ENCODE results near the gene AASDHPPT.
A peak's percentile ranks its signal among the peaks of the same experiment; 100 is the strongest.

AASDHPPT gene

GRCh38 chr11:106086850-106087249 is 9.4 kb downstream of the AASDHPPT start:
- DNase-seq: no peak

DNA sequence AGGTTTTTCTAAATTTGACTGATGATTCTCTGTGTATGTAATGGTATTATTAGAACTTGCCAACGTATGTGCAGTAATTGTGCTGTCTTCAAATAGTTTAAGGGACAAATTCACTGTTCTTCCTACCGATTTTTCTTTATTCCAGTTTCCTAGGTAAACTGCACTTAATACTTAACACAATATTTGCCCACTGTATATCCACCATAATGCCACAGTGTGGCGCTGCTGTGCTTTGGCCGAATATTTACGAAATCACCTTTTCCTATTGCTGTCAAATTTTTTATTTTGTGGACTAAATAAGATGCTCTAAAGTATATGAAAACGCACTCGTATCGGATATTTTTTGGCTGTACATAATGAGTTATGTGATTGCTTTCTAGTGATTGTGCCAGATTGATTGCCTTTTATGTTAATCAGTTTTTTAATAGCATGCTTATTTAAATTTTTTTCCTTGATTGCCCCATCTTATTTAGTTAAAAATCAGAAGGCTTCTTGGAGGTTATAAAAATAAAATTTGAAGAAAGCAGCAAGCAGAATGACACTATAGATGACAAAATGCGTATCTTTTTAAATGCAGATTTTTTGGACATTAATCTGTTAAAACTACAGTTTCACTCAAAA is 10.5 kb downstream of the AASDHPPT start:
- peak; percentile 54 for DNase-seq

DNA sequence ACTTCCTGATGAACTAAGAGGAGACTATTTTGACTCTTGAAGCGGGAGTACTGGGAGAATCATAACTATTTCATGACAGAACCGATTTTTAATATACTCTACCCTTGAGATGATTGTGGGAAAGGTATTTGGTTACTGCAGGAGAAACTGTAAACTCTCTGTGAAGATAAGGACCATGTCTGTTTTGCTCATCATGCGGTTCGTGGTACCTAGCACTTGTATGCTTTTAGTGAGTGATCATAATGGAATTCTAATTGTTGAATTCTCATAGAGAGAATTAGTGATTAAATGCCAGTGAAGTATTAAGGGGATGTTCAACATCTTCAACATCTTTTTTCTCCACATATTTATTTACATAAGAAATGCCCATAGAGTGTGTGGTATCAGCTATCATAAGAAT is 11.4 kb downstream of the AASDHPPT start:
- DNase-seq: no peak

DNA sequence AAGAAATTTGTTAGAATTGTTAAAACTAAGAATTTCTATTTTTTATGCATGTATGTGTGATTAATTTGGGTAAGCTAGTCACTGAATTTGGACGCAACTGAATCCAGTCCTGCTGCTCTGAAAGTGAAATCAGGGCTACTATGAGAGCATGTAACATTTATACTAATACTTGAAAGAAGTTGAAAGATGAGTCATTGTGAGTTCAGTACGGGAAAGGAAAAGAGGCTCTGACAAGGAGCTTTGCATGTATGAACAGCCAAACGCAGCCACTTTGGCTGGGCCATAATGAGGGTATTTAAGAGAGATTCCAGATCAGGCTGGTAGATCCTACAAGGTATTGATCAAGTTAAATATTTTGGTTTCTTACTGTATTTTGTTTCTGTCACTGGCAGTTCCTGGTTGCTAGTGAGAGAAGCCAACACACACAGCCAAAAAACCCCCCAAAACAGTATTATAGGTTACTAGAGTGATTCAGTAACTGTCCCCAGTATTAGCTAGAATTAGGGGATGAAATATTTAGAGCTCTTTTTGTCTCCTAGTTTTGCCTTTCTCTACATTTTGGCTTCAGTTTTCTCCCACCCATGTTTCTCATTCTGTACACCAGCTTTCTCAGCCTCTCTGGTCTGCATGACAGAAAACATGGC is 14.1 kb downstream of the AASDHPPT start:
- DNase-seq: no peak

DNA sequence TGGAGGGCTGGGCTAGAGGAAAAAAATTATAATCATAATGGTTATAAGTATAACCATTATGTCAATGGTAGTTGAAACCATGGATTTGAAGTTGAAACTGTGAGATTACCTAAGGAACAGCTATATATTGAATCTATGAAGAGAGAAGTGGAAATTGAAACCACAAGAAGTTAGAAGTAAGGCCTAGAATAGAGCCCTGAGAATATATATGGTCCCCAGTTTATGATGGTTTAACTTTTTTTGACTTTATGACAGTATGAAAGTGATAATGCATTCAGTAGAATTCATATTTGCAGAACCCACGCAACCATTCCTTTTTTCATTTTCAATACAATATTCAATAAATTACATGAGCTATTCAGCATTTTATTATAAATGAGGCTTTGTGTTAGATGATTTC is 15.0 kb downstream of the AASDHPPT start:
- no peak for DNase-seq

GRCh38 chr11:106098893-106099553 is 21.6 kb downstream of the AASDHPPT start:
- DNase-seq: no peak

DNA sequence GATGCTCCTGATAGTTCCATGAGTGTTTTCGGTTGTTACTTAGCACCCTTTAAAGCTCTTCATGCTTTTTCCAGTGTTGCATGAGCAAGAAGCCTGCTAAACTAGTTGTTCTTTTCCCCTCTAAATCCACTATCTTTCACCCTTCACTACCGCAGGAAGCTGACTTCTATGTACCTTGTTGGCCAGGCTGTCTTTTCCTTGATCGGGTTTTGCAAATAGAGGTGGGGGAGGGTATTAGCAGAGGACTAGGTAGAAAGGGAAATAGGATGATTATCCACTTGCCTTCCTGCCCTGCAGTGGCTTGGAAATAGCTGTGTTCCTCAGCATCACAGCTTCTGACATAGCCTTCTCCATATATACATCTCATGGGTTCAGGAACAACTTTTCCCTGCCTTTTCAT is 23.9 kb downstream of the AASDHPPT start:
- no peak for DNase-seq

- DNase-seq: no peak
These were observed 24.4 kb downstream of the AASDHPPT start for GRCh38 chr11:106101819-106102218.

- no peak for DNase-seq
These were observed 28.5 kb downstream of the AASDHPPT start for GRCh38 chr11:106105986-106106385.

DNA sequence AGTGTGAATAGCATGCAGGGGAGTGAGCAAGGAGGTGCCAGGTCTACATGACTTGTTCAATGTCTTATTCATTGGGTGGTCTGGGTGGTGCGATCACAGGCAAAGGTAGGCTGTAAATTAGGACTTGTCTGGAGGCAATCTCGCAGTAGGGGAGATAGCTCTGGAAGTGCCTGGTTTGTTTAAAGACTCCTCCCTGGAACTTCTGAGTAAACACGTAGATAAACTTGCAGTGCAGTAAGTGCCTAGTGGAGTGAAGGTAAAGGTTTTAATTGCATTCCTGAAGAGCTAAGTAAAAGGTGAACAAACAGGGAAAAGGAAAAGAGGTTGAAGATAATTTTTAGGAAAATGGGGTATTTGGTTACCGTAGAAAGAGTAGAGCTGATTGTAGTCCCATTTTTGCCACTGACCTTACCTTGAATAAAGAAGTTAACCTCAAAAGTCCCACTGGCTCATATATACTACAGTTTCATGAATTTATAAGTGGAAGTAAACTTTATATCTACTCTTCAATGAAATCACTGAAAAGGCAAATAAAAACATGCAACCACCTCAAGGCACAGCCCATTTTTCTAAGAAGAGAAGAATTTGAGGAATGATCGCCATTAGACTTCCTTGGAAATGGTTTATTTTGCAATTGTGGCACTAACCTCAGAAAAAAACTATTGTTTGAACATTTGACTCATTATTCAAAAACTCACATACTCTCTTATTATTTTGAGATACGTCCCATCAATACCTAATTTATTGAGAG is 44.3 kb downstream of the AASDHPPT start:
- no peak for DNase-seq

DNA sequence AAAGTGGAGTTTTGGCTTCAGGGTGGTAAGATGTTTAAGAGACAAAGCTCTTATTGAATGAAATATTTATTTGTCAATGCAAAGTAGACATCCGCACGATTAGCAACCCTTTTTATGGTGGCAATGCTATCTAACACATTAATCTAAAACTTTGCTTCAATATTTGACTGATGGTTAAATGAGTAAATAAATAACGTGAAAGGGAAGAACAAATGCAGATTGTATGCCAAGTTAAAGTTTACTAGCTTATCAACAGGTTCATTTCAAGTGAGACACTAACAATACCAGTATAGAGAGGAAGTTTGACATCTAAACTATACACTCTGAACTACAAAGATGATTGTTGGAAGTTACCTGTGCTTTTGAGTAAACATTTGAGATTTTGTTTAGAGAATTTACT is 50.1 kb downstream of the AASDHPPT start:
- no peak for DNase-seq

DNA sequence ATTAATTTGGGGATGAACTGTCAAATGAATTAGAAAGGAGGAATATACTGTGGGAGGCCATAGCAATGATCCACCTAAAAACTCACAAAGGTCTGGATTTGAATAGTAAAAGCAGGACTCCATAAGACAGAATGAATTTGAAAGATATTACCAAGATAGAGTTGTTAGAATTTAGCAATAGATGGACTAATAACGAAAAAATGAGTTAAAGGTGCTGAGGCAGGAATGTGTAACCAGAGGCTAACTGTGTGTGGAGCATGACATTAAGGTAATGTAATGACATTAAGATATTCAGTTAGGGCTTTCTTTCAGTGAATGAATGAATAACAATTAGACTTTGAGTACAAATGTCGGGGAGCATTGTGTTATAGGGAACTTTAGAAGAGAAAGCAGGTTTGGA is 51.3 kb downstream of the AASDHPPT start:
- no peak for DNase-seq

GRCh38 chr11:106131998-106132397 is 54.5 kb downstream of the AASDHPPT start:
- no peak for DNase-seq

GRCh38 chr11:106132582-106133354 is 55.3 kb downstream of the AASDHPPT start:
- no peak for DNase-seq

- DNase-seq: no peak
These were observed 56.1 kb downstream of the AASDHPPT start for GRCh38 chr11:106133529-106133928.

- DNase-seq: no peak
These were observed 59.6 kb downstream of the AASDHPPT start for GRCh38 chr11:106137061-106137460.

GRCh38 chr11:106137758-106138157 is 60.3 kb downstream of the AASDHPPT start:
- DNase-seq: no peak
